Endodermal cell (in vitro differentiated cells): ENCODE results near the gene CAPN10. TPM values are rescaled to one million over a fixed set of nuclear protein-coding genes. Genes with fewer than 3 reads are reported as not detected.

Experiments used
- DNase-seq: peaks from one replicate; pipeline ENCODE4 v3.0.0-alpha.2; 2017
- H3K27ac ChIP-seq: 2 replicates; pipeline ENCODE4 v1.5.1; 2013; ENCODE audit warnings: mild to moderate bottlenecking, low read depth, low read length, moderate library complexity
- H3K27me3 ChIP-seq: 2 replicates; pipeline ENCODE4 v1.6.1; 2013; ENCODE audit warnings: mild to moderate bottlenecking, low read length, moderate library complexity; ENCODE audit not compliant: insufficient read depth, control insufficient read depth, poor library complexity, severe bottlenecking
- H3K36me3 ChIP-seq: 2 replicates; pipeline ENCODE4 v1.7.0; 2013; ENCODE audit warnings: mild to moderate bottlenecking, low read length, moderate library complexity; ENCODE audit not compliant: control insufficient read depth, insufficient read depth
- H3K4me1 ChIP-seq: one replicate; pipeline ENCODE4 v1.7.0; 2013; ENCODE audit warnings: low read length; ENCODE audit not compliant: control insufficient read depth, insufficient read depth
- H3K4me3 ChIP-seq: 2 replicates; pipeline ENCODE4 v1.5.1; 2013; ENCODE audit warnings: mild to moderate bottlenecking, low read length, moderate library complexity
- H3K9ac ChIP-seq: 2 replicates; pipeline ENCODE4 v1.6.1; 2013; ENCODE audit warnings: mild to moderate bottlenecking, low read length, moderate library complexity; ENCODE audit not compliant: poor library complexity, severe bottlenecking; ENCODE audit errors: extremely low read depth
- H3K9me3 ChIP-seq: 2 replicates; pipeline ENCODE4 v1.6.1; 2013; ENCODE audit warnings: mild to moderate bottlenecking, low read length, moderate library complexity; ENCODE audit not compliant: control insufficient read depth
- H3K27ac Mint-ChIP-seq: 2 replicates; pipeline ENCODE4 v1.8.0; 2020; ENCODE audit warnings: mixed read lengths
- H3K27me3 Mint-ChIP-seq: 2 replicates; pipeline ENCODE4 v1.8.0; 2021; ENCODE audit warnings: mild to moderate bottlenecking, mixed read lengths; ENCODE audit not compliant: insufficient read depth
- H3K36me3 Mint-ChIP-seq: 2 replicates; pipeline ENCODE4 v1.8.0; 2020; ENCODE audit warnings: low read depth, mixed read lengths
- H3K4me1 Mint-ChIP-seq: 2 replicates; pipeline ENCODE4 v1.8.0; 2020; ENCODE audit warnings: mixed read lengths
- H3K4me3 Mint-ChIP-seq: 2 replicates; pipeline ENCODE4 v1.8.0; 2020; ENCODE audit warnings: mild to moderate bottlenecking, moderate library complexity, mixed read lengths
- H3K9me3 Mint-ChIP-seq: 2 replicates; pipeline ENCODE4 v1.8.0; 2020; ENCODE audit warnings: mild to moderate bottlenecking, mixed read lengths
- CTCF ChIP-seq: fragments of 200-600 bp; sonication (generic); conservative IDR thresholded peaks from 2 replicates; pipeline ENCODE4 v1.5.0; 2021; ENCODE audit warnings: antibody characterized with exemption, mild to moderate bottlenecking
- WGBS, 2 experiments: methylation state at CpG; one replicate each; pipeline versions ENCODE4 v1.1.5 to v1.1.7; 2013; ENCODE audit warnings: missing lambda C conversion rate in 2 of 2, mixed read lengths in 1 of 2; ENCODE audit not compliant: insufficient coverage in 1 of 2, insufficient read length in 1 of 2; 5-methylcytosine and 5-hydroxymethylcytosine counted together
- total RNA-seq, 2 donors: library from RNA; stranded (reverse); fragmentation: NEBNext Ultra II Directional in 1 of 2; extraction: Animal tissue kit (Norgen Biotek cat#: 25700) in 1 of 2; gene quantifications; 2 replicates in 1 of 2; 3 replicates in 1 of 2; pipeline ENCODE4 v1.2.1, GENCODE V29; 2021

Gene CAPN10
- total RNA-seq, 2 donors from 2014 or later = 58.9 to 61.9 TPM

- Mint-ChIP-seq H3K27ac (no peak overlapping the region), H3K36me3 (peaks cover 18% of the 10 kb centered on the region), H3K27me3 (peaks cover 25% of the 10 kb centered on the region), H3K9me3 (peaks cover 7% of the 10 kb centered on the region), H3K4me1 (peaks cover 7% of the 10 kb centered on the region), H3K4me3 (no peak overlapping the region)
- no peak overlapping the region for H3K9ac ChIP-seq
- TF ChIP-seq CTCF = peak; percentile 78
- H3K27me3 ChIP-seq = no peaks in the 10 kb centered on the region
- DNase-seq = peak; percentile 89
- H3K4me3 ChIP-seq = no peak overlapping the region
- no peaks in the 10 kb centered on the region for H3K4me1 ChIP-seq
- H3K36me3 ChIP-seq = peaks cover 9% of the 10 kb centered on the region
- no peak overlapping the region for H3K27ac ChIP-seq
- WGBS, 2 experiments = 42 to 66% methylated on average over 7 to 9 of the region's 9 CpGs
- H3K9me3 ChIP-seq = peaks cover 8% of the 10 kb centered on the region
Measured at GRCh38 chr2:240556553-240557100, 29.9 kb upstream of the CAPN10 start.

- H3K4me1 Mint-ChIP-seq = peaks cover 9% of the 10 kb centered on the region
- H3K4me3 ChIP-seq = no peak overlapping the region
- H3K36me3 ChIP-seq = peaks cover 4% of the 10 kb centered on the region
- H3K9ac ChIP-seq = no peak overlapping the region
- peaks cover 12% of the 10 kb centered on the region for H3K36me3 Mint-ChIP-seq
- H3K27ac Mint-ChIP-seq = no peak overlapping the region
- no peaks in the 10 kb centered on the region for H3K4me1 ChIP-seq
- H3K4me3 Mint-ChIP-seq = peak overlapping the region; percentile 24
- TF ChIP-seq CTCF = peak; percentile 7
- peaks cover 1% of the 10 kb centered on the region for H3K9me3 Mint-ChIP-seq
- no peaks in the 10 kb centered on the region for H3K27me3 ChIP-seq
- no peak overlapping the region for H3K27ac ChIP-seq
- H3K9me3 ChIP-seq = peaks cover 2% of the 10 kb centered on the region
- DNase-seq = no peak
- 60 to 73% methylated on average over 29 to 51 of the region's 51 CpGs for WGBS, 2 experiments
- H3K27me3 Mint-ChIP-seq = peaks cover 25% of the 10 kb centered on the region
Measured at GRCh38 chr2:240557101-240557751, 29.3 kb upstream of the CAPN10 start.

- H3K4me3 Mint-ChIP-seq = peak within 1 kb of the TSS; percentile 24
- 6 to 13% methylated on average over 21 to 47 of the region's 47 CpGs for WGBS, 2 experiments
- peaks cover 9% of the 10 kb centered on the region for H3K4me1 Mint-ChIP-seq
- H3K27ac ChIP-seq = no peak within 1 kb of the TSS
- H3K4me1 ChIP-seq = no peaks in the 10 kb centered on the region
- no peaks in the 10 kb centered on the region for H3K27me3 ChIP-seq
- no peak within 1 kb of the TSS for H3K9ac ChIP-seq
- peaks cover 16% of the 10 kb centered on the region for H3K36me3 Mint-ChIP-seq
- H3K27me3 Mint-ChIP-seq = peaks cover 25% of the 10 kb centered on the region
- no peak within 1 kb of the TSS for H3K27ac Mint-ChIP-seq
- TF ChIP-seq CTCF = no peak
- H3K9me3 Mint-ChIP-seq = no peaks in the 10 kb centered on the region
- no peaks in the 10 kb centered on the region for H3K9me3 ChIP-seq
- peak; percentile 94 for DNase-seq
- peaks cover 7% of the 10 kb centered on the region for H3K36me3 ChIP-seq
- H3K4me3 ChIP-seq = peak within 1 kb of the TSS; percentile 35
Measured at GRCh38 chr2:240557808-240558207, 28.7 kb upstream of the CAPN10 start, which contains the start of gene ANKMY1. Gene ANKMY1, minus strand, starts transcription at chr2:240557988. Its CDS starts 653 bp downstream, at chr2:240557335.
